ENCODE data around the gene DUXB.
A peak's percentile ranks its signal among the peaks of the same experiment; 100 is the strongest.

DUXB gene

GRCh38 chr16:75658175-75658574 lies 43.1 kb downstream of the DUXB start:
- no peak for DNase-seq

DNA sequence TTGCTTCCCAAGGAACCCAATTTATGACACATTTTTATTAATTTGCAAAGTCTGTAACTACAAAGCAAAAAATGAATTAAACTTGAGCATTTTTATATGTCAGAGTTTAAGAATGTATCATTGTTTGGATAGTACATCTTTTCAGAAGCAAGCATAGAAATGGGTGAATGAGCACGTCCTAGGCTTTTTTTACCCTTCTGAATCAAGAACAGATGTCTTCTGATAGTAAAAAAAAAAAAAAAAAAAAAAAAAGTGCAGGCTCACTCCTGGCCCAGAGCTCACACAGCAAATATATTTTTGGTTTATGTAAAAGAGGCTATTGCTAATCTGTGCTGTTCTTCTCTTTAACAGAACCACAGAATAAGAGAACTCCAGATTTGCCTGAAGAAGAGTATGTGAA lies 47.3 kb downstream of the DUXB start:
- no peak for DNase-seq

DNA sequence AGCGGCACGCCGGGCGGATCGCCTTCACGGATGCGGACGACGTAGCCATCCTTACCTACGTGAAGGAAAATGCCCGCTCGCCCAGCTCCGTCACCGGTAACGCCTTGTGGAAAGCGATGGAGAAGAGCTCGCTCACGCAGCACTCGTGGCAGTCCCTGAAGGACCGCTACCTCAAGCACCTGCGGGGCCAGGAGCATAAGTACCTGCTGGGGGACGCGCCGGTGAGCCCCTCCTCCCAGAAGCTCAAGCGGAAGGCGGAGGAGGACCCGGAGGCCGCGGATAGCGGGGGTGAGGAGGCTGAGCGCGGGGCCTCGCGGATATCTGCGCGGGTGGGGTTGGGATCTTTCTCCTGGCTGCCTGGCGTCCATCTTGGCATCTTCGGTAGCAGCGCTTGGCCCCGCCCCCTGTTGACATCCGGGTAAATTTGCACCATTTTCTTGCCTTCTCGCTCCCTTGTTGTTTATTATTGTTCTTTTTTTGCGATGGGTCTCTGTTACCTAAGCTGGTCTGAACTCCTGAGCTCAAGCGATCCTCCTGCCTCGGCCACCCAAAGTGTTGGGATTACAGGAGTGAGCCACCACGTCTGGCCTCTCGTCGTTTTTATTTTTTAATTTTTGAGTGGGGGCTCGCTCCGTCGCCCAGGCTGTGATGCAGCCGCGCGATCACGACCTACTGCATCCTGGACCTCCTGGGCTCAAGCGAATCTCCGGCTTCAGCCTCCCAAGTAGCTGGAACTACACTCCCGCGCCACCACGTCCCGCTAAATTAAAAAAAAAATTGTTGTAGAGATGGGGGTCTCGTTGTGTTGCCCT lies 52.8 kb downstream of the DUXB start:
- DNase-seq: peak; percentile 55

- DNase-seq: peak; percentile 81
Measured at GRCh38 chr16:75647492-75648264, 53.6 kb downstream of the DUXB start, which contains the start of the genes KARS1 and TERF2IP. TSS of gene KARS1 (minus strand) at chr16:75647665. CDS start at chr16:75647639, 26 bp downstream. TSS of gene TERF2IP (plus strand) at chr16:75647773. CDS start at chr16:75647883, 110 bp downstream.

DNA sequence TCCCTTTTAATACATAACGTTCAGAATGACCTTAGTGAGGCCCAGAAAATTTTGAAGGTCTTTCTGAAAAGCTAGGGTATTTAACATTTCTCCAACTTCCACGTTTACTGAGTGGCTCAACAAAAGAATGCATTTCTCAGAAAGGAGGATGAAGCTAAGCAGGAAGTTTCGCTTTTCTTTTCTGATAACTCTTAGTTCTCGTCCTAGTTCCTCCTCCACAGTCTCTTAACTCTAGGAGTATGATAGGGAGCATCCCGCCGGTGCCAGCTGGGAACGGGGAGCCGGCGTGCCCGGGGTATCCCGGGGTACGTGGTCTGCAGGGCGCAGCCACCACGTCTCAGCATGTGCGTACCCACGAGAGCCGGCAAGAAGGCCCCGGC lies 54.2 kb downstream of the DUXB start:
- DNase-seq: no peak

GRCh38 chr16:75644240-75645012 lies 56.8 kb downstream of the DUXB start:
- DNase-seq: no peak
